GM08714 (cell line): ENCODE results near the gene ZNF230.

ENCODE experiments used
- H3K4me3 ChIP-seq: fragments of 200-500 bp; sonication (Bioruptor generic); 2 replicates; pipeline ENCODE4 v1.5.1; 2014; ENCODE audit warnings: mild to moderate bottlenecking, low read length, inconsistent platforms
- ZNF274 ChIP-seq: IDR thresholded peaks from 2 replicates; pipeline ENCODE4 v1.6.1; 2012; ENCODE audit warnings: mild to moderate bottlenecking, low read depth, low read length

The ZNF230 gene

GRCh38 chr19:44002566-44003460, at the start of gene ZNF230:
ZNF230 (plus strand) TSS chr19:44002957; CDS start chr19:44007079, 4,122 bp downstream.
- peak within 1 kb of the TSS; percentile 85 for H3K4me3 ChIP-seq
- no peak for TF ChIP-seq ZNF274

DNA sequence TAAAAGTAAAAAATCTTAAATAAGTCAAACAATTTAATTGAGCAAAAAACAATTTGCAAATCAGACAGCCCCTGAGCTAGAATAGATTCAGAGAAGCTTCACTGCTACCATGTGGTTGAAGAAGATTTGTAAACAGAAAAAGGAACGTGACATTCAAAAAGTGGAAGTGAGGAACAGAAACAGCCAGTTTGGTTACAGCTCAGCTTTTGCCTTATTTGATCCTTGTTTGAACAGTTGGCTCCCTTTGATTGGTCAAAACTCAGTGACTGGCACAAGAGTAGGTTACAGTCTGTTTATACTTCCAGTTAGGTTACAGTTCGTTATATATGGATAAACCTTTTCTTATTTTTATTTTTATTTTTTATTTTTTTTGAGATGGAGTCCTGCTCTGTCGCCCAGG, 45.9 kb upstream of the ZNF230 start:
- TF ChIP-seq ZNF274 = no peak
- H3K4me3 ChIP-seq = no peak overlapping the region

GRCh38 chr19:43957891-43958290, 44.9 kb upstream of the ZNF230 start:
- TF ChIP-seq ZNF274 = no peak
- H3K4me3 ChIP-seq = no peak overlapping the region

- no peak overlapping the region for H3K4me3 ChIP-seq
- TF ChIP-seq ZNF274 = no peak
Observed at GRCh38 chr19:43960411-43960810, 42.3 kb upstream of the ZNF230 start.

DNA sequence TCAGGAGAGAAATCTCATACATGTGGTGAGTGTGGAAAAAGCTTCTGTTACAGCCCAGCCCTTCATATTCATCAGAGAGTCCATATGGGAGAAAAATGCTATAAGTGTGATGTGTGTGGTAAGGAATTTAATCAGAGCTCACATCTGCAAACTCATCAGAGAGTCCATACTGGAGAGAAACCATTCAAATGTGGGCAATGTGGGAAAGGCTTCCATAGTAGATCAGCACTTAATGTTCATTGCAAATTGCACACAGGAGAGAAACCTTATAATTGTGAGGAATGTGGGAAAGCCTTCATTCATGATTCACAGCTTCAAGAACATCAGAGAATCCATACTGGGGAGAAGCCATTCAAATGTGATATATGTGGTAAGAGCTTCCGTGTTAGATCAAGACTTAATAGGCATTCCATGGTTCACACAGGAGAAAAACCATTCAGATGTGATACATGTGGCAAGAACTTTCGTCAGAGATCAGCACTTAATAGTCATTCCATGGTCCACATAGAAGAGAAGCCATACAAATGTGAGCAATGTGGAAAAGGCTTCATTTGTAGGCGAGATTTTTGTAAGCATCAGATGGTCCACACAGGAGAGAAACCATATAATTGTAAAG, 36.6 kb upstream of the ZNF230 start:
- no peak overlapping the region for H3K4me3 ChIP-seq
- TF ChIP-seq ZNF274 = no peak

DNA sequence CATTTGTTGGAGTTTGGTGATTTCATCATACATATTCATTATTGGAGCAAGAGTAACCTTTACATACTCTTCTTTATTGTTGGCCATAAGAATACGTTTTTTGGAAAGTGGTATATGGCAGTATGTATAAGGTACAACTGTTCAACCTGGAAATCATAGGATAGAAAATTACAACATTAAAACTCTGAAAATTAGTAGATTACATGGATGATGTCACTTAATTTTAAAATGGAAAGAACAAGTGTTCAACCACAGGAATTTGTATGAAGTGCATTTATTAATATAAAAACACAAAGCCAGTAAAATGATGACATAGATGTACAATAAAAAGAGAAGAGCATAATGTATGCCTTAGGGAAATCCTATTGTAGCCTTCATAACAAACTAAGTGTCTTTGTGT, 26.0 kb upstream of the ZNF230 start:
- no peak overlapping the region for H3K4me3 ChIP-seq
- TF ChIP-seq ZNF274 = no peak

- no peak for TF ChIP-seq ZNF274
- peak overlapping the region; percentile 83; the same call in 1 of the 2 replicates for H3K4me3 ChIP-seq
Observed at GRCh38 chr19:43983544-43983911, 19.2 kb upstream of the ZNF230 start.

DNA sequence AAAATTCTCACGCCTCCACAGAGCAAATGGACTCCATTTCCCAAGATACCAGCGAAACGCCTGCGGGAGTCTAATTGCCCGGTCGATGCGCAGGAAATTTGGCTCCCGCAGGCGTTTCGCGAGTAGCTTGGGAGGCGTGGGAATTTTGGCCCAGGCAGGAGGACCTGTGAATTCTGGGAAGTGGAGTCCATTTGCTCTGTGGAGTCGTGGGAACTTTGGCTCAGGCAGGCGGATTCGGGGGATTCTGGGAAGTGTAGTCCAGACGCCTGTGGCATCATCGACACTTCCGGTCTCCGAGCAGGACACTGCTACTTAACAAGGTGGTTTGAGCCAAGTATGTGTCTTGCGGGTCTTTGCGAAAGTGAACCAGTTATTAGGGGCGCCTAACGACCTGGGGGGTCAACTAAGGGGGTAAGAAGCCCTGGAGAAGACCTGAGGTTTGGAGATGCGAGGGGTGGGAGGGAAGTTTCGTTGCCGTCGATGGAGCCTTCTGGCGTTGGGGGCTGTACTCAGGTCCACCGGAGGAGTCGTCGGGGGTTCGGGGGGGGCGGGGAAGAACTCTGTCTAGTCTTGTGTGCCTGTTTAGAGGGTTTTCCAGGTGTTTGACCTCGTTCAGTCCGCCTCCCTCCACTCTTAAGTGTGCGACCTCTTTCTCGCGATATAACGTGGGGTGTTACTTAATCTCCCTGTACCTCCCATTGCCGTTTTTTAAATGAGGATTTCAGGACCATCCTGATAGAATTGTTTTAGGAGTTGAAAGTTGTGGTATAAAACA, 18.7 kb upstream of the ZNF230 start, which contains the start of gene ZNF155:
Gene ZNF155, plus strand, starts transcription at position 277 of the 775 bp plus-strand sequence. CDS start 4,356 bp downstream, outside the sequence.
- TF ChIP-seq ZNF274 = no peak
- H3K4me3 ChIP-seq = peak within 1 kb of the TSS; percentile 83

DNA sequence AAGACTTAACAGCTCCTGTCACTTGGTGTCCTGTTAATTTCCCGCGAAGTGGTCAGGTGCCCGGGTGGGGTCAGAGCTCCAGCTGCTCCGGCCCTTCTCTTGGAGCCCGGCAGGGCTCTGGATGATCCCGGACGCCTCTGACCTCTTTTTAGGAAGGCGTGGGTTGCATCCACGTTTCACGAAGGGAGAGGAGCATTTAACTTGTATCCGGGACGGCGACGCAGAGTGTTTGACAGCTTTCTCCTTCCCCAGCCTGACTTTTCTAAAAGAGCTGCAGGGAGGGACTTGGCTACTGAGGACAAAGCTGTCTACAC, 18.1 kb upstream of the ZNF230 start:
- no peak for TF ChIP-seq ZNF274
- peak overlapping the region; percentile 83 for H3K4me3 ChIP-seq

DNA sequence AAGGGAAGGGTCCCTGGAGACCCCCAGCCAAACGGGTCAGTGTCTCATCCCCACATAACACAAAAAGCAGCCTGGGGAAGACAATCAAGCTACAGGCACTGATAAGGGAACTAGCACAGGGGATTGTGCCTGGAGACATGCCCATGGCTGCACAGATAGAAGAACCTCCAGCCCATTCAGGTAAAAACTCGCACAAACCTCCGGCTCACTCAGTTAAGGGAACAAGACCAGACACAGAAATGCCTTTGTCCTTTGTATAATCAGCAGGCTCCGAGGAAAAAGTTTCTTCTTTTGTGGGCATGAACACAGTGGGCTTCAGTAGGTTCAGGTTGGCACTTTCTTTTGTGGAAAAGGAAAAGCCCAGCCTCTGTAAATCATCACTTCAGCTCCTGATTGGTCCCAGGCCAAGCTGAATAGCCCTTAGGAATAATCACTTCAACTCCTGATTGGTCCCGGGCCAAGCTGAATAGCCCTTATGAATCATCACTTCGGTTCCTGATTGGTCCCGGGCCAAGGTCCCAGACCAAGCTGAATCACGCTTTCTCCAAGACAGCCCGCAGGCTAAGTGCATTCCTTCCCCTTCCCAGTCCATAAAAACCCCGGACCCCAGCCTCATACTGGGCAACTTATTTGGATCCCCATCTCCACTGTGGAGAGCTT, 5.0 kb upstream of the ZNF230 start:
- no peak overlapping the region for H3K4me3 ChIP-seq
- TF ChIP-seq ZNF274 = no peak

- peak overlapping the region; percentile 85 for H3K4me3 ChIP-seq
- TF ChIP-seq ZNF274 = no peak
Observed at GRCh38 chr19:44002212-44002565, 568 bp upstream of the ZNF230 start.

DNA sequence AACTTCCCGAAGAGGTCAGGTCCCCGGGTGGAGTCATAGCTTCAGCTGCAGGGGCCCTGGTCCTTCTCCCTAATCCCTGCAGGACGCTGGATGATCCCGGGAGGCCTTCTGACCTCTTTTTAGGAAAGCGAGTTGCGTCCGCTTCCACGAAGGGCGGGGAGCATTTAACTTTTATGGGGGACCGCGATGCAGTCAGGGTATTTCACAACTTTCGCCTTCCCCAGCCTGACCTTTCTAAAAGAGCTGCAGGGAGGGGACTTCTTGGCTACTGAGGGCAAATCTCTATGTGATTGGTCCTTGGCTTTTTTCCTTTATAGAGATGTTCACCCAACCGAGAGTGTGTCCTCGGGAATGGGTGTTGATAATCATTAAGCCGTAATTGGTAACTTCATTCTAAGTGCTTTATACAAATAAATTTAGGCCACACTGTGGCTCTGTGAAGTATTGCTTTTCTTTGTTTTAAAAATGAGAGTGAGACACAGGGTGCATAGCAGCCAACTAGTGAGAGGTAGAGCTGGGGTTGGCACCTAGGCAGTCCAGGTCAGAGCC, 778 bp downstream of the ZNF230 start:
- H3K4me3 ChIP-seq = peak overlapping the region; percentile 85
- TF ChIP-seq ZNF274 = no peak

DNA sequence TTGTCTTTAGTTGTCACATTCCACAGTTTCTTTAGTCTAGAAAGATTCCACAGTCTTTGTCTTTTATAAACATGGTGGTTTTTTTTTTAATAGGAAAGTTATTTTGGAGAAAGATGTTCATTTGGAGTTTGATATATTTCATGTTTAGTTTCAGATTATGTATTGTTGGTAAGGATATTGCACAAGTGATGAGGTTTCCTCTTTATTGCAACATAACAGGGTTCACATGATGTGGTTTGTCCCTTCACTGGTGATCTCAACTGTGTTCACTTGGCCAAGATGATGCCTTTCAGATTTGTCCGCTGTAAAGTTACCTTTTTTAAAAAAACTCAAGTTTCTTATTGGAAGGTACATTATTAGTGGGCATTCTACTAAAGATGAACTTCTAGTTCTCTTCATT, 3.2 kb downstream of the ZNF230 start:
- TF ChIP-seq ZNF274 = no peak
- H3K4me3 ChIP-seq = no peak overlapping the region

GRCh38 chr19:44007473-44007872, 4.7 kb downstream of the ZNF230 start:
- no peak for TF ChIP-seq ZNF274
- no peak overlapping the region for H3K4me3 ChIP-seq

GRCh38 chr19:44010468-44010867, 7.7 kb downstream of the ZNF230 start:
- H3K4me3 ChIP-seq = no peak overlapping the region
- TF ChIP-seq ZNF274 = no peak
